SU-DHL-6 (cell line): ENCODE data around the gene USP8.

Experiments
- EZH2phosphoT487 ChIP-seq: fragments of 200-600 bp; sonication (generic), shearing (Covaris generic); conservative IDR thresholded peaks from 2 replicates; pipeline ENCODE4 v1.6.1; 2018; ENCODE audit warnings: mild to moderate bottlenecking, antibody characterized with exemption, low read length, moderate library complexity, mixed read lengths
- TF ChIP-seq, protein P1 (sequence below): fragments of 200-600 bp; sonication (generic); IDR thresholded peaks from one replicate; pipeline ENCODE4 v1.5.1; 2017; ENCODE audit warnings: antibody characterized with exemption, mild to moderate bottlenecking, low read length, moderate library complexity; ENCODE audit not compliant: insufficient read depth, poor library complexity, severe bottlenecking

GRCh38 chr15:50531163-50531562 is 107.0 kb downstream of the USP8 start:
- TF ChIP-seq, protein P1, sequence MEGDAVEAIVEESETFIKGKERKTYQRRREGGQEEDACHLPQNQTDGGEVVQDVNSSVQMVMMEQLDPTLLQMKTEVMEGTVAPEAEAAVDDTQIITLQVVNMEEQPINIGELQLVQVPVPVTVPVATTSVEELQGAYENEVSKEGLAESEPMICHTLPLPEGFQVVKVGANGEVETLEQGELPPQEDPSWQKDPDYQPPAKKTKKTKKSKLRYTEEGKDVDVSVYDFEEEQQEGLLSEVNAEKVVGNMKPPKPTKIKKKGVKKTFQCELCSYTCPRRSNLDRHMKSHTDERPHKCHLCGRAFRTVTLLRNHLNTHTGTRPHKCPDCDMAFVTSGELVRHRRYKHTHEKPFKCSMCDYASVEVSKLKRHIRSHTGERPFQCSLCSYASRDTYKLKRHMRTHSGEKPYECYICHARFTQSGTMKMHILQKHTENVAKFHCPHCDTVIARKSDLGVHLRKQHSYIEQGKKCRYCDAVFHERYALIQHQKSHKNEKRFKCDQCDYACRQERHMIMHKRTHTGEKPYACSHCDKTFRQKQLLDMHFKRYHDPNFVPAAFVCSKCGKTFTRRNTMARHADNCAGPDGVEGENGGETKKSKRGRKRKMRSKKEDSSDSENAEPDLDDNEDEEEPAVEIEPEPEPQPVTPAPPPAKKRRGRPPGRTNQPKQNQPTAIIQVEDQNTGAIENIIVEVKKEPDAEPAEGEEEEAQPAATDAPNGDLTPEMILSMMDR = no peak
- TF ChIP-seq EZH2phosphoT487 = no peak
